GM12872 (cell line): ENCODE measurements around the gene IGSF23.

Experiments
- CTCF ChIP-seq: IDR thresholded peaks from 3 replicates; pipeline ENCODE4 v1.5.1; 2011; ENCODE audit warnings: low read depth, mild to moderate bottlenecking, low read length, moderate library complexity; ENCODE audit not compliant: insufficient read depth

IGSF23 gene

GRCh38 chr19:44590245-44591059, 22.9 kb upstream of the IGSF23 start:
- TF ChIP-seq CTCF, result no peak

GRCh38 chr19:44592451-44592890, 20.9 kb upstream of the IGSF23 start:
- no peak for TF ChIP-seq CTCF

- no peak for TF ChIP-seq CTCF
These were observed 20.1 kb upstream of the IGSF23 start for GRCh38 chr19:44593294-44593693.

- TF ChIP-seq CTCF, result no peak
These were observed 16.8 kb upstream of the IGSF23 start for GRCh38 chr19:44596428-44597130.

GRCh38 chr19:44597131-44597491, 16.3 kb upstream of the IGSF23 start:
- TF ChIP-seq CTCF, result no peak

- no peak for TF ChIP-seq CTCF
These were observed 15.0 kb upstream of the IGSF23 start for GRCh38 chr19:44598355-44598754.

- TF ChIP-seq CTCF, result no peak
These were observed 14.5 kb upstream of the IGSF23 start for GRCh38 chr19:44598880-44599279.
